Stimulated activated CD8-positive, alpha-beta memory T cell treated with anti-CD3 and anti-CD28 coated beads, Interleukin-7, amount 100 ng/mL, for 1 hour (primary cell): Measurements from ENCODE around the gene OPTC.
"Not testable (repeated sequence)": the region's sequence is repeated elsewhere in the genome, so short reads cannot be mapped to it uniquely, and the experiment has no call there.

Experiments
- DNase-seq, 2 donors: peaks; one replicate each; pipeline ENCODE4 v3.0.0-alpha.2; 2020; ENCODE audit warnings: low read depth in 2 of 2

The OPTC gene

DNA sequence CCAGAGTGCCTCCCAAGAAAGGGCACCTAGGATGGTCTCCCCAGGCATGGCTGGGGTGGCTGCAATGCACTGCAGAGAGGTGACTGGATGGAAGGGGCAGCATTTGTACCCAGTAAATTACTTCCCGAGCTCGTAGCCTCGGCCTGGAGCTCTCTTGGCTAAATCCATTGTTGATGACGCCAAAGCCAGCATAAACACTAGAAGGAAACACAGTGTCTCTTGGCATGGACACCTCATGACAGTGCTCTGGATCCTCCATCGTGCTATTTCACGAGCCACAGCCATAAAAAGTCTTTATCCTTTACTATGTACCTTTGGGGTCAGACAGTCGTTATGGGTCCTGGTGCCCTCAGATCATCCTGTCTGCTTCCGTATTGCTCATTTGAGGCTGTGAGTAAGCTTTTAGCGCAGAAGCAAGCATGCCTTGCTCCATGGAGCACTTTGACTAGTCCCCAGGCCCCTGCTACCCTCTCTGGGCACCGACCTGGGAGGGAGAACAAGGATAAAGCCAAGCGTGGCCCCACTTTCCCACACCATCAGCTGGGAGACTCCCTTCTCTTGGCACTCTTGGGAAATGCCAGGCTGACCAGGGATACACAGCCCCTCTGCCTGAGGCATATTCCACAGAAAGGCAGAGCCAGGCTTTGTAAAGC is 28.7 kb upstream of the OPTC start:
- no peak for DNase-seq

- DNase-seq, result no peak
Observed at GRCh38 chr1:203465948-203466347, 28.0 kb upstream of the OPTC start.

- not testable (repeated sequence) for DNase-seq
Observed at GRCh38 chr1:203466906-203467549, 26.9 kb upstream of the OPTC start.

DNA sequence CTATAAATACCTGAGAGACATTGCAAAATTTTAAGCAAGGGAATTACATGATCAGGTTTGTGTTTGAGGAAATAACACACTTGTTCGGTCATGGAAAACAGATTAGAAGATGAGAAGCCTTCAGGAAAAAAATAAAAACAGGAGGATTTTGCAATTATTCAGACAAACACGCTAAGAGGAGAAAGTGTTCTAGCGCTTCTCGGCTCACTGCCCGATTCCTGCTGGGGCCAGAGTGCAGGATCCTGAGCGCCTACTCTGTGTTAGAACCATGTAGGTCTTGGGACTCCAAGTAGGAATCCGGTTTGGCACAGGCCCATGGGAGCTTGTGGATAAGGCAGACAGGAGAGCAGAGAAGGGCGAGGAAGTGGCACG is 26.4 kb upstream of the OPTC start:
- DNase-seq, result no peak

DNA sequence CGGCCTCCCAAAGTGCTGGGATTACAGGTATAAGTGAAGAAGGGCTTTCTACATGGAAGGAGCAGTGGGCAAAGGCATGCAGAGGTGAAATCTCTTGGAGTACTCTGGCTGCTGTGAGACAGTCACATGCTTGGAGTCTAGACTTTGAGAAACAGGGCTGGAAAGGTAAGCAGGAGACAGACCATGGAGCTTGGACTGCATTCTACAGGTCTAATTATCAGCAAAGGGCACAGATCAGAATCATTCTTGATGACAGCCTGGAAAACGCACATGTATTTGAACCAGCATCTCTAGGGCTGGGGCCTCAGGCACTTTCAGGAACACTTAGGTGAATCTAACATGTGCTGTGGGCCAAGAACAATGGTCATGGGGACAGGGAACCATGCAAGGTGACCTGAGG is 25.6 kb upstream of the OPTC start:
- no peak for DNase-seq

DNA sequence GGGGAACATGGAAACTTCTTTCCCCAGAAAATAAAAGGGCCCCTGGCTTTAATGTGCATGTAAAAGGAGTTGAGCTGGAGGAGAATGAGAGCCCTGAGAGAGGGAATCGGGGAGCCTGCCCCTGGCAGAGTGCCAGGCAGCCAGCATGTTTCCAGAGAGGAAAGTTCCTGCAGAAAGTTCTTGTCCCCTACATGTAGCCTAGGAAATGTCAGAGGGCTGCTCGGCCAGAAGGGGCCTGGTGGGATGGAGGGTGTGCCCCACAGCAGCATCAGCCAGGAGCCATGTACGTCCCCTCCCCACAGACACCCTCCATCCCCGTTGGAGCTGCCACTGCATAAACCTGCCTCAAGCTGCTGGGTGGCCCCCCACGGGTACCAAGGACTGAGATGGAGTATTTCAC is 23.7 kb upstream of the OPTC start:
- DNase-seq, result no peak

DNA sequence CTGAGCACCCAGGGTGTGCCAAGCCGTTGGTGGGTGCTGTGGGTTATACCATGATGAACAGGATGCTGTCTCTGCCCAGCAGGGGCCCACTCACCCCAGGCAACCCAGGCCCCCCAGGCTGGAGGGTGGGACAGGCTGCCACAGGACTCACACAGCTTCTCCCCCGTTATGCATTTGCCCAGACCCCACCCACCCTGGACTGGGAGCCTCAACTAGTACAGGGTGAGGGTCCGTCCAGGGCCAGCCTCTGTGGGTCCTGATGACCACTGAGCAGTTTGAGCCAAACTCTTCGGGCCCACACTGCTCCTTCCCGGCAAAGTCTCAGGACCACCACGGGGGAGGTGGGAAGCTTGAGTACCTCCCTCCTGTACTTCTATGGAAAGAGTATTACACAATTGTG is 22.1 kb upstream of the OPTC start:
- DNase-seq, result no peak

GRCh38 chr1:203473281-203473680 is 20.7 kb upstream of the OPTC start:
- no peak for DNase-seq

DNA sequence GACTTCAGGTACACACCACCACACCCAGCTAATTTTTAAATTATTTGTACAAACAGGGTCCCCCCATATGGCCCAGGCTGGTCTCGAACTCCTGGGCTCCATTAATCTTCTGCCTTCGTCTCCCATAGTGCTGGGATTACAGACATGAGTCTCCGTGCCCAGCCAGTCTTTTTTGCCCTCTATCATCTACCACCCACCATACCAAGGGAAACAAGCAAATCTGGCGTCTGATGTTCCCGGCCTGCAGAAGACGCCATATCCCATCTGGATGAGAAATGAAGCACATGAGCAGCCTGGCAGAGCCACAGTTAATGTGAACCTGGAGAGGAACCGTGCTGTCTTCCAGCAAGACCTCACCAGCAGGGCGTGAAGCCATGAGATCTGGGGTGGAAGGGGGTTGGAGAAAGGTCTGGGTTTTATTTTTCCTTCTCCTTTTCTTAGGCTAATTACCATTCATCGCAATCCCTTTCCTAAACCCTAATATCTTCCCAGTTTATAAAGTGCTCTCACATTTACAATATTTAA is 20.1 kb upstream of the OPTC start:
- no peak for DNase-seq

GRCh38 chr1:203475012-203475981 is 18.7 kb upstream of the OPTC start, which contains the start of gene PRELP:
PRELP (plus strand) TSS chr1:203475806; CDS start chr1:203483185, 7,379 bp downstream.
- DNase-seq, result no peak

GRCh38 chr1:203476216-203476814 is 17.6 kb upstream of the OPTC start:
- DNase-seq, result no peak

GRCh38 chr1:203477748-203478147 is 16.2 kb upstream of the OPTC start:
- DNase-seq, result no peak

DNA sequence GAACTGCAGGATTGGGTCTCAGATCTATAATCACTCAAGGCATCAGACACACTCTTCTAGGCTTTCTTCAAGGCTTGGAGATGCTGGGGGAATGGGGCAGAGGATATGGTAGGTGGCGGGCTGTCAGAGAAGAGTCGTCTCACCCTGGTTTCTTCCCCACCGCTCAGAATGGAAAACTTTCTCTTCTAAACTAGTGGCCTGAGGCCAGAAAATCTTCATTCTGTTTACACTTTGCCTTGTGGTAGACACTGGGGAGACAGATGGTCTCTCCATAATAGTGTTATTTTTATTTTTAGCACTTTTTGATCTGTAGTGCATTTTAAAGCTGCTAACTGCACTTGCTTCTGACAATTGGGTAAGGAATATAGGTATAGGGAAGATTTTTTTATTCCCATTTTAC is 15.7 kb upstream of the OPTC start:
- no peak for DNase-seq

- DNase-seq, result no peak
Observed at GRCh38 chr1:203478986-203479385, 15.0 kb upstream of the OPTC start.

- DNase-seq, result no peak
Observed at GRCh38 chr1:203479646-203480045, 14.3 kb upstream of the OPTC start.

GRCh38 chr1:203480084-203480483 is 13.9 kb upstream of the OPTC start:
- no peak for DNase-seq

DNA sequence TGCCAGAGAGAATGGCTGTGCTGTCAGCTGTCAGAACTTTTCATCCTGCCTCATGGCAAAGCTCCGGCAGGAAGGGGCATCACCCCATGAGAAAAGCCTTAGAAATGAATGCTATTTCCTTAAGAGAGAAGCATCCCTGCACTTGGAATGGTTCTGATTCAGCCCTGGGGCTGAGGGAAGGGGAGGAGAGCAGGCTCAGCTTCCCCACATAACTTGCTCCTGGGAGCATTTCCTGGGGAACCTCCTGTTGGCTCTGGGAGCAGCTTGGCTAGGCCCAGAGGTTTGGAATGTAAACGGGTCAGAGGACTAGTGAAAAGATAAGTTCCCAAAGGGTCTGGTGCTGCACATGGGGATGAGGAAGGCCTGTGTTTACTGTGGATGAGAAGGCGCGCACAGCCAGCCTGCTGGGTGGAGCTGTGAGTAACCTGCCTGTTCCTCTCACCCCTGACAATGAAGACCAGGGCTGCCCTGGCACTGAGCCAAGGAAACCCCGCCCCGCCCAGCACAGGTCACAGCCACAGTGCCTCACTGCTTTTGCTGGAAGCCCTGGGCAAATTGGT is 13.3 kb upstream of the OPTC start:
- peak; percentile 19 to 26 for DNase-seq

- DNase-seq, result no peak
Observed at GRCh38 chr1:203481196-203481595, 12.8 kb upstream of the OPTC start.

GRCh38 chr1:203486618-203487370 is 7.2 kb upstream of the OPTC start:
- DNase-seq, result no peak

DNA sequence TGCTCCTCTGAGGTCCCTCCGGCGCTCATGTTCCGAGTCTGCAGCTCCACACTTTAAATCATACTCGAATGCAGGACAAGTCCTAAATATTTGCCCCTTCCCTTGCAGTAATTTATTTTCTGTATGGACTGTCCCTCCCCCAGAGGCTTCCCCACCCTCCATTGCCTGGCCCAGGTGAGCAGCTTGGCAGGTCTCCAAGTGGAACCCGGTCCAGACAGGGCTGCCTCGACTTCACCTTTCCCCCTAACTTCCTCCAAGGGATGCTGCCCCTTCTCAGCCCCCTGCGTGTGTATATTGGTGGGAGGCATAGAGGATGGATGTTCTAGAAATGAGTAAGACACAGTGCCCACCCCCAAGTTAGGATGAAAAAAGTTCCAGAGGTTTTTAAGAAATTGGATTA is 5.4 kb upstream of the OPTC start:
- no peak for DNase-seq

- DNase-seq, result no peak
Observed at GRCh38 chr1:203490607-203491006, 3.3 kb upstream of the OPTC start.
